Measurements from ENCODE around the gene ZFP36L2.
A peak's percentile ranks its signal among the peaks of the same experiment; 100 is the strongest.

The ZFP36L2 gene

GRCh38 chr2:43188561-43189386, 37.6 kb downstream of the ZFP36L2 start:
- no peak for DNase-seq
- H3K4me3 ChIP-seq (ENCODE audit: low read depth, low read length): no peak overlapping the region
- in situ Hi-C loops (cut with HindIII; ENCODE audit: low pct_ligation_motif_present, low sequenced_read_pairs): no loop called here

GRCh38 chr2:43186679-43187374, 39.6 kb downstream of the ZFP36L2 start:
- DNase-seq: no peak
- Histone ChIP-seq H3K27me3 (replicated peaks) (no peaks in the 10 kb centered on the region), H3K27ac (no peak overlapping the region), H3K4me3 (ENCODE audit: low read depth, low read length) (no peak overlapping the region), H3K36me3 (replicated peaks) (no peaks in the 10 kb centered on the region)
- in situ Hi-C loops (cut with HindIII; ENCODE audit: low pct_ligation_motif_present, low sequenced_read_pairs): no loop called here
- TF ChIP-seq CTCF (IDR thresholded peaks at IDR 0.05; ENCODE audit: low read depth, low read length, missing control alignments): no peak

More at GRCh38 chr2:43188561-43189386, 37.6 kb downstream of the ZFP36L2 start:
- no peaks in the 10 kb centered on the region for H3K36me3 ChIP-seq (replicated peaks)
- no peak overlapping the region for H3K27ac ChIP-seq
- no peak for TF ChIP-seq CTCF (IDR thresholded peaks at IDR 0.05; ENCODE audit: low read depth, low read length, missing control alignments)
- H3K27me3 ChIP-seq (replicated peaks): no peaks in the 10 kb centered on the region

GRCh38 chr2:43186321-43186678, 40.1 kb downstream of the ZFP36L2 start:
- no peak overlapping the region for H3K27ac ChIP-seq
- DNase-seq: no peak

GRCh38 chr2:43185146-43185545, 41.3 kb downstream of the ZFP36L2 start:
- Histone ChIP-seq H3K4me3 (ENCODE audit: low read depth, low read length) (no peak overlapping the region), H3K27me3 (replicated peaks) (no peaks in the 10 kb centered on the region), H3K36me3 (replicated peaks) (no peaks in the 10 kb centered on the region), H3K27ac (no peak overlapping the region)
- in situ Hi-C loops (cut with HindIII; ENCODE audit: low pct_ligation_motif_present, low sequenced_read_pairs): no loop called here
- no peak for TF ChIP-seq CTCF (IDR thresholded peaks at IDR 0.05; ENCODE audit: low read depth, low read length, missing control alignments)
- DNase-seq: no peak

More at GRCh38 chr2:43186321-43186678, 40.1 kb downstream of the ZFP36L2 start:
- Histone ChIP-seq H3K4me3 (ENCODE audit: low read depth, low read length) (no peak overlapping the region), H3K27me3 (replicated peaks) (no peaks in the 10 kb centered on the region), H3K36me3 (replicated peaks) (no peaks in the 10 kb centered on the region)
- TF ChIP-seq CTCF (IDR thresholded peaks at IDR 0.05; ENCODE audit: low read depth, low read length, missing control alignments): no peak
- in situ Hi-C loops (cut with HindIII; ENCODE audit: low pct_ligation_motif_present, low sequenced_read_pairs): no loop called here

GRCh38 chr2:43184339-43184895, 42.0 kb downstream of the ZFP36L2 start:
- in situ Hi-C loops (cut with HindIII; ENCODE audit: low pct_ligation_motif_present, low sequenced_read_pairs): no loop called here
- Histone ChIP-seq H3K36me3 (replicated peaks) (no peaks in the 10 kb centered on the region), H3K27ac (no peak overlapping the region), H3K4me3 (ENCODE audit: low read depth, low read length) (no peak overlapping the region), H3K27me3 (replicated peaks) (no peaks in the 10 kb centered on the region)
- peak; percentile 75 for DNase-seq
- no peak for TF ChIP-seq CTCF (IDR thresholded peaks at IDR 0.05; ENCODE audit: low read depth, low read length, missing control alignments)
